ENCODE results near the gene HNRNPH3.
A peak's percentile ranks its signal among the peaks of the same experiment; 100 is the strongest.

The HNRNPH3 gene

DNA sequence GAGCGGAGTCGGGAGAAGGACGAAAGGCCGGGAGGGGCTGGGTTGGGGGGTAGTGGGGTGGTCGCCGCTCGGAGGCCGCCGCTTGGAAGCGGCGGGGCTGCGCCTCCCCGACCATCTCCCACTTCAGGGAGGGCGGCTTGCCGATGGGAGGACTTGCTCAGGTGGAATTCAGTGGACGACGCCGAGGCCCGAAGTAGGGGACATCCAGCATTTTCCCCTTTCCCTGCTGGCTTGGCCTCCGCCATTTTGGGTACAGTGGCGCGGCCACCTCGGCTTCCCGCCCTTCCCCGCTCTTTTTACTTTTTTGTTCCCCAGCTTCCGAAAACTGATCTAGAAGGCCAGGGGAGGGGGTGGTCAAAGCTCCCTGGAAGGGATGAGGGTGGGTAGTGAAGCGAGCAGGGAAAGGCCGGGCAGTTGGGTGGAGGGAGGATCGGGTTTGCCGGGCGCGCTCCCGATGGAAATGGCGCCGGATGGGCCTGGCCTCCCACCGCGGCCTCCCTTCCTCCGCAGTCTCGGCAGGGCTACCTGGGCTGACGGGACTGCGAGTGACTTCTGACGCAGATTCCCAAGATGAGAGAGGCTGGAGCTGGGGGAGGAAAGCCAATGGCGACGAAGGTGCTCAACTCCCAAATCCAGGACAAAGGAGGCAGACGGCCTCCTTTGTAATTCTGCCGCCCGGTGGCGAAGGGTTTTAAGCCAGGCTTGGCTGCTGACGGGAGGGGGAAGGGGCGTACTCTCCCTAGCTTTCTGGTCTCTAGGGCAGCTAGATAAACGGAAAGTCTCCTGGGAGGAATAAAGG, 594 bp downstream of the HNRNPH3 start, which contains the start of gene PBLD:
Gene PBLD, minus strand, starts transcription at position 670 of the 799 bp plus-strand sequence. CDS start 26,084 bp downstream, outside the sequence.
- DNase-seq (ENCODE audit: low read depth), result peak; percentile 20

- DNase-seq (ENCODE audit: low read depth), result no peak
Observed at GRCh38 chr10:68333058-68333395, 1.2 kb downstream of the HNRNPH3 start.

DNA sequence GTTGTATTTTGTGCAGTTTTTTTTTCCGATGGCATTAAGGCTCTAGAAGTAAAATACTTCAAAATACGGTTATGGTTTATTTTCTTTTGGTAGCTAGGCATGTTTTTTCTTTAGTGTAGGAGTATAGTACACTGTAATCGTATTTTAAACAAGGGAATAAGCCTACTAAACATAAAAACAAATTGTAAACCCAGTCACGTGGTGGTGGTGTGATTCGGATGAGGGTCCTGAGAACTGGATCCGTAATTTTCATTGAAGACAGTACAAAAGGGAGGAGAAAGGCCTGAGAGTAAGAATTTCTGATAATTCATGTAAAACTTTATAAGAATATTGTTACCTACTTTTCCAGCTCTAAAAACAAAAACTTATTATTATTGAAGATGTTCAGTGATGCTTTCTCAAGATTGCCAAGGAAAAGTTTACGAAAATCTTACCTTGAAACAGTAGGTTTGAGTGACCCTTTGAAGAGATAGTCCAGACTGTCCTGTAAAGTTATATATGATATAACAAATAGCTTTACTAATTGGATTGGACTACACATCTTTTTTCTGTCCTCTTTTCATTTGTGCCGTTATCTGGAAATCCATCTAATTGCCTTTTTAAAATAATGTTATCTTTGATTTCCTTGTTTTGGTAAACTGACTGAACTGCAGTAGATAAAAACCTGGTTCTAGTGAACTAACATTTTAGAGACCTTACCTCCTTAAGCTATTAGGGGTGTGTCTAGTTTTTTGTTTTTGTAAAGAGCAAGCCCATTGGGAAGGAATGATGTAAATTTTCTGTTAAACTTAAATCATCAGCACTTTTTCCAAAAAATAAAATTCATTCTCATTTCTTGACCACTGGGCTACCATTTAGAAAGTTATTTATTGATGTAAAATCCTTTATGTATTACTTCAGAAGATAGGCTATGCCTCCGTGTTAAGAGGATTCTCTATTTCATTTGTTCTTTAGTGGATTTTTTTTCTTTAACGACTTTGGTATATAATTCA, 1.9 kb downstream of the HNRNPH3 start:
- no peak for DNase-seq (ENCODE audit: low read depth)

- no peak for DNase-seq (ENCODE audit: low read depth)
Observed at GRCh38 chr10:68334672-68335467, 3.0 kb downstream of the HNRNPH3 start.

- DNase-seq (ENCODE audit: low read depth), result no peak
Observed at GRCh38 chr10:68336754-68337351, 5.0 kb downstream of the HNRNPH3 start.

GRCh38 chr10:68340358-68341080, 8.7 kb downstream of the HNRNPH3 start:
- no peak for DNase-seq (ENCODE audit: low read depth)

GRCh38 chr10:68342909-68343516, 11.1 kb downstream of the HNRNPH3 start:
- no peak for DNase-seq (ENCODE audit: low read depth)

- DNase-seq (ENCODE audit: low read depth), result no peak
Observed at GRCh38 chr10:68345621-68346020, 13.8 kb downstream of the HNRNPH3 start.

GRCh38 chr10:68346774-68347173, 14.9 kb downstream of the HNRNPH3 start:
- DNase-seq (ENCODE audit: low read depth), result no peak

- DNase-seq (ENCODE audit: low read depth), result peak; percentile 20
Observed at GRCh38 chr10:68348265-68348741, 16.4 kb downstream of the HNRNPH3 start.

DNA sequence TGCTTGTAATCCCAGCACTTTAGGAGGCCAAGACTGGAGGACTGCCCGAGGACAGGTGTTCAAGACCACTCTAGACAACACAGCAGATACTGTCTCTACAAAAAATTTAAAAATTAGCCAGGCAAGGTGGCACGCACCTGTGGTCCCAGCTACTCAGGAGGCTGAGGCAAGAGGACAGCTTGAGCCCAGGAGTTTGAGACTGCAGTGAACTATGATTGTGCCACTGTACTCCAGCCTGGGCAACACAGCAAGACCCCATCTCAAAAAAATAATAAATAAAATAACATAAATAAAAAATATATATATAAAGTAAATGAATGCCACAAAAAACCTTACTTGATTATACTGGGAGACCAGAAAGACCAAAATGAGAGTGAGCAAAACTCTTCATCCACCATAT, 21.7 kb downstream of the HNRNPH3 start:
- DNase-seq (ENCODE audit: low read depth), result no peak

GRCh38 chr10:68359189-68359588, 27.3 kb downstream of the HNRNPH3 start:
- no peak for DNase-seq (ENCODE audit: low read depth)

- no peak for DNase-seq (ENCODE audit: low read depth)
Observed at GRCh38 chr10:68362590-68362989, 30.7 kb downstream of the HNRNPH3 start.

- no peak for DNase-seq (ENCODE audit: low read depth)
Observed at GRCh38 chr10:68364101-68364886, 32.4 kb downstream of the HNRNPH3 start.

DNA sequence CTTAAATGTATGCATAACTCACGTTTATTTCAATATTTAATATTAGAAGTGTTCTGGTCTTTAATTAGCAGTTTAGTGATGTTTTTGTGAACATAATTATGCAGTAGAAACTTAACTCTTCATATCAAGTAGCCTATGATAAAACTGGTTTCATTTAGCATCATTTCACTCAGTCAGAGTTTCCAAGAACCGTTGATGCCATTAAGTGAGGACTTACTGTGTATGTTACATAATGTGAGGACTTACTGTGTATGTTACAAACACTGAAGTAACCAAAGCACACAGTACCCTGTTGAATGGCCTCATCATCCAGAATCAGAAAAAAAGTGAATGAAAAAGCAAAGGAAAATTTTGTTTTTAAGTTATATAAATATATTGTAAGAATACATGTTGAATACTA, 33.7 kb downstream of the HNRNPH3 start:
- no peak for DNase-seq (ENCODE audit: low read depth)

DNA sequence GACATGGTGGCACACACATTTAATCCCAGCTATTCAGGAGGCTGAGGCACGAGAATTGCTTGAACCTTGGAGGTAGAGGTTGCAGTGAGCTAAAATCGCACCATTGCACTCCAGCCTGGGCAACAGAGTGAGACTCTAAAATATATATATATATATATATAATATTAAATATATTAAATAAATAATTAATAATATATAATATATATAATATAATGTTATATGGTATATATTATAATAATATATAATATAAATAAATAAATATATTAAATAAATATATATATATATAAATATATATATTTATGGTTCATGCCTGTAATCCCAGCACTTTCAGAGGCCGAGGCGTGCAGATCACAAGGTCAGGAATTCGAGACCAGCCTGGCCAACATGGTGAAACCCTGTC, 34.7 kb downstream of the HNRNPH3 start:
- DNase-seq (ENCODE audit: low read depth), result no peak

GRCh38 chr10:68367121-68367520, 35.3 kb downstream of the HNRNPH3 start:
- no peak for DNase-seq (ENCODE audit: low read depth)

GRCh38 chr10:68371604-68372003, 39.7 kb downstream of the HNRNPH3 start:
- DNase-seq (ENCODE audit: low read depth), result no peak

- DNase-seq (ENCODE audit: low read depth), result no peak
Observed at GRCh38 chr10:68385740-68386139, 53.9 kb downstream of the HNRNPH3 start.
